Muscle layer of duodenum (tissue), 2 donors: ENCODE data around the gene MUS81.

Experiments used
- H3K27ac ChIP-seq: one replicate; pipeline ENCODE4 v1.7.0; 2013; ENCODE audit warnings: mild to moderate bottlenecking, low read length
- H3K27me3 ChIP-seq: one replicate; pipeline ENCODE4 v1.7.0; 2013; ENCODE audit warnings: low read depth, mild to moderate bottlenecking, control low read depth, low read length
- H3K36me3 ChIP-seq, 2 donors: one replicate each; pipeline ENCODE4 v1.7.0; 2013; ENCODE audit warnings: low read length in 2 of 2, control low read depth in 1 of 2, mild to moderate bottlenecking in 1 of 2; ENCODE audit not compliant: insufficient read depth in 2 of 2, control insufficient read depth in 1 of 2
- H3K4me1 ChIP-seq, 2 donors: one replicate each; pipeline ENCODE4 v1.7.0; 2013; ENCODE audit warnings: low read length in 2 of 2, mild to moderate bottlenecking in 2 of 2, control low read depth in 1 of 2, moderate library complexity in 1 of 2; ENCODE audit not compliant: insufficient read depth in 2 of 2, control insufficient read depth in 1 of 2
- H3K4me3 ChIP-seq, 2 donors: one replicate each; pipeline ENCODE4 v1.7.0; 2013; ENCODE audit warnings: low read length in 2 of 2, low read depth in 1 of 2, mild to moderate bottlenecking in 1 of 2
- H3K9me3 ChIP-seq, 2 donors: one replicate each; pipeline ENCODE4 v1.7.0; 2013; ENCODE audit warnings: low read length in 2 of 2, control low read depth in 1 of 2, mild to moderate bottlenecking in 1 of 2; ENCODE audit not compliant: control insufficient read depth in 1 of 2
- donor health status: healthy.

MUS81 gene

GRCh38 chr11:65883058-65883761 lies 23.0 kb downstream of the MUS81 start:
- Histone ChIP-seq H3K4me1 (peaks cover 6 to 21% of the 10 kb centered on the region in 2 donors), H3K4me3 (no peak overlapping the region), H3K27me3 (no peaks in the 10 kb centered on the region), H3K27ac (no peak overlapping the region), H3K36me3 (peaks cover 18 to 29% of the 10 kb centered on the region in 2 donors), H3K9me3 (no peaks in the 10 kb centered on the region)

GRCh38 chr11:65883786-65884715 lies 23.8 kb downstream of the MUS81 start:
- no peaks in the 10 kb centered on the region for H3K9me3 ChIP-seq
- peaks cover 18 to 29% of the 10 kb centered on the region in 2 donors for H3K36me3 ChIP-seq
- no peak overlapping the region for H3K27ac ChIP-seq
- H3K27me3 ChIP-seq = no peaks in the 10 kb centered on the region
- peaks cover 6 to 21% of the 10 kb centered on the region in 2 donors for H3K4me1 ChIP-seq
- no peak overlapping the region for H3K4me3 ChIP-seq

- Histone ChIP-seq H3K27me3 (no peaks in the 10 kb centered on the region), H3K4me3 (no peak overlapping the region), H3K9me3 (no peaks in the 10 kb centered on the region), H3K36me3 (peaks cover 18 to 29% of the 10 kb centered on the region in 2 donors), H3K27ac (no peak overlapping the region), H3K4me1 (peaks cover 8 to 24% of the 10 kb centered on the region in 2 donors)
Observed at GRCh38 chr11:65884716-65885092, 24.5 kb downstream of the MUS81 start.

- Histone ChIP-seq H3K36me3 (peaks cover 18 to 29% of the 10 kb centered on the region in 2 donors), H3K4me3 (no peak overlapping the region), H3K27me3 (no peaks in the 10 kb centered on the region), H3K4me1 (peaks cover 13 to 28% of the 10 kb centered on the region in 2 donors), H3K27ac (no peak overlapping the region), H3K9me3 (no peaks in the 10 kb centered on the region)
Observed at GRCh38 chr11:65885231-65885630, 25.0 kb downstream of the MUS81 start.

- no peak overlapping the region for H3K27ac ChIP-seq
- peaks cover 18 to 29% of the 10 kb centered on the region in 2 donors for H3K36me3 ChIP-seq
- no peak overlapping the region for H3K4me3 ChIP-seq
- H3K27me3 ChIP-seq = no peaks in the 10 kb centered on the region
- no peaks in the 10 kb centered on the region for H3K9me3 ChIP-seq
- H3K4me1 ChIP-seq = peaks cover 13 to 29% of the 10 kb centered on the region in 2 donors
Observed at GRCh38 chr11:65885808-65886536, 25.7 kb downstream of the MUS81 start.

- Histone ChIP-seq H3K4me1 (peaks cover 15 to 40% of the 10 kb centered on the region in 2 donors), H3K4me3 (peak overlapping the region; percentile 63 to 67), H3K27me3 (no peaks in the 10 kb centered on the region), H3K9me3 (no peaks in the 10 kb centered on the region), H3K27ac (peak overlapping the region; percentile 97), H3K36me3 (peaks cover 18 to 29% of the 10 kb centered on the region in 2 donors)
Observed at GRCh38 chr11:65886826-65887722, 26.8 kb downstream of the MUS81 start.

- Histone ChIP-seq H3K9me3 (no peaks in the 10 kb centered on the region), H3K4me3 (peak overlapping the region; percentile 63 to 67), H3K4me1 (peaks cover 17 to 47% of the 10 kb centered on the region in 2 donors), H3K27ac (peak overlapping the region; percentile 97), H3K36me3 (peaks cover 18 to 23% of the 10 kb centered on the region in 2 donors), H3K27me3 (no peaks in the 10 kb centered on the region)
Observed at GRCh38 chr11:65887723-65888162, 27.5 kb downstream of the MUS81 start.

- peaks cover 17 to 18% of the 10 kb centered on the region in 2 donors for H3K36me3 ChIP-seq
- peak within 1 kb of the TSS; percentile 97 for H3K27ac ChIP-seq
- no peaks in the 10 kb centered on the region for H3K9me3 ChIP-seq
- peaks cover 17 to 53% of the 10 kb centered on the region in 2 donors for H3K4me1 ChIP-seq
- H3K4me3 ChIP-seq = peak within 1 kb of the TSS; percentile 63 to 67
- no peaks in the 10 kb centered on the region for H3K27me3 ChIP-seq
Observed at GRCh38 chr11:65888163-65888814, 28.1 kb downstream of the MUS81 start, which contains the start of gene FIBP. Gene FIBP, minus strand, starts transcription at chr11:65888471. Its CDS starts 53 bp downstream, at chr11:65888418.

GRCh38 chr11:65890324-65891218 lies 30.3 kb downstream of the MUS81 start, which contains the start of gene CCDC85B:
Gene CCDC85B, plus strand, starts transcription at chr11:65890673. Its CDS starts 111 bp downstream, at chr11:65890784.
- Histone ChIP-seq H3K4me1 (peaks cover 17 to 55% of the 10 kb centered on the region in 2 donors), H3K4me3 (peak within 1 kb of the TSS; percentile 59 to 82), H3K9me3 (no peaks in the 10 kb centered on the region)

More at GRCh38 chr11:65890324-65891218, 30.3 kb downstream of the MUS81 start, which contains the start of gene CCDC85B:
- Histone ChIP-seq H3K36me3 (peaks cover 0 to 2% of the 10 kb centered on the region in 2 donors), H3K27ac (peak within 1 kb of the TSS; percentile 97), H3K27me3 (no peaks in the 10 kb centered on the region)
